GM19452 (cell line): Measurements from ENCODE around the gene ARMH4.

ENCODE experiments used
- ATAC-seq: cut with Tn5 transposase; IDR thresholded peaks from one replicate; pipeline ENCODE4 v1.9.1; 2021; ENCODE audit not compliant: unreplicated experiment

The ARMH4 gene

DNA sequence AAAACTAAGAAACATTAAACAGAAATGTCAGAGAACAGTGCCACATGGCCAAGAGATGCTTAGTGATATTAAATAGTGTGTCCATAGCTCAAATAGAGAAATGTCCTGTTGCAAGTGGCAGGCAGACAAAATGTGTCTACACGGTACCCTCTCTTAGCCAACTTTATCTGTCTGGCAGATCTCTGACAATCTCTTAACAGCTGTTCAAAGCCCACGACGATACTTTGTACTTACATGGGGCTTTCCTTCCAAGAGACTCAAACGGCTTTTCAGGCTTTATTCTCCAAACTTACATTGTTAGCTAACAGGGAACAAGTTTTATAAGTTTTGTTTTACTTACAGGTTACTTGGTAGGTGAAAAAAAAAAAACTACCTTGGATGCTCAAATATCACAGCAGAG is 45.6 kb downstream of the ARMH4 start:
- ATAC-seq: no peak

DNA sequence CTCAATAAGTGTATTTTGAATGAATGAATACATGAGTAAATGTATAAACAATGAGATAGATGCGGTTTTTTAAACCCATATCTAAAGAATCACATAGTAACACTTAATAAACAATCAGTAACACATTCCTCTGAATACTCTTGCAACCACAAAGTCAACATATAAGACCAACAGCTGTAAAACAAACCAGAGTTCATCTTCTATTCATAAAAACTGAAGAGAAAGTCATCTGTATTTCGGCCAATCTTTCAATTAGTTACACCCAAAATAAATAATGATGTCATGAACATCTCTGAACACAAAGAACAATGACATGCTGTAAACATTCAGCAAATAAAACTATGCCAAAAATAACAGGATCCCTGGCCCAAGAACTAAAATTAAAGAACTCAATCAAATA is 47.2 kb downstream of the ARMH4 start:
- ATAC-seq: no peak

DNA sequence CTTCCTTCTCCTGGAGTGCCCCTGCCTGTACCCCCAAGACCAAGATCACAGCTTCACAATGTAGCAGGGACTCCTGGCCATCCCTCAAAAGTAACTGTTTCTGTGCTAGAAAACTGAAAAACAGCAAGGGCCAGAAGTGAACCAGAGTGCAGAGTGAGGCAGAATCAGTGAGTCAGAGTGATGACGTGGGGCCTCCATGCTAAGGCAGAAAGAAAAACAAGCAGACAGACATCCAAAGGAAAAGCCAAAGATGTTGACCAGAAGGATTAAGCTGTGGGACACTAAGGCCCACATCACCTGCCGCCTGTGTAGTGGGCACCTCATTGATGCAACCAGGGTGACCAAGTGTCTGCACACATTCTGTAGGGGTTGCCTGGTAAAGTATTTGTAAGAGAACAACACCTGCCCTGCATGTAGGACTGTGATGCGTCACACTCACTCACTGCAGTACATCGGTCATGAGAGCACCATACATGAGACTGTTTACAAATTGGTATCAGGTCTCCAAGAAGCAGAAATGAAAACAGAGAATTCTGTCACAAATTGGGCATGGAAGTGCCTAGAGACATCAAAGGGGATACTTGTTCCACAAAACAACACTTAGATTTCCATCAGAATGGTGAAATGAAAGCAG is 51.2 kb downstream of the ARMH4 start:
- no peak for ATAC-seq

- ATAC-seq: no peak
These were observed 52.3 kb downstream of the ARMH4 start for GRCh38 chr14:58099682-58100081.

- no peak for ATAC-seq
These were observed 53.5 kb downstream of the ARMH4 start for GRCh38 chr14:58098507-58098906.

DNA sequence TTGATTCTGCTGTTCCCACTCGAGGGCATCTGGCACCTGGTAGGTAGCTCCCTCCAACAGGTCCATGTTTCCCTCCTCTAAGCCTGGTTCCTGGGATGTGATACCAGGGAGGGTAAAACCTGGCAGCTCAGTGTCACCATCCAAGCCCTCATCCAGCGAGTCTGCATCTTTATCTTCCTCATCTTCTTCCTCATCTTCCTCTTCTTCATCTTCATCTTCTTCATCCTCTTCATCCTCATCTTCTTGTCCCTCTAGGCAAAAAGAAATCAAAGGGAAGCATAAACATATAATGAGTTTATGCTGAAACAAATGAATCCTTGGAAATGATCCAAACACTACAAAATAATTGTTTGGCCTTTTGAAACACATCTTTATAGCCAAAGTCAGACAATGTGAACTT is 55.3 kb downstream of the ARMH4 start:
- ATAC-seq: no peak

DNA sequence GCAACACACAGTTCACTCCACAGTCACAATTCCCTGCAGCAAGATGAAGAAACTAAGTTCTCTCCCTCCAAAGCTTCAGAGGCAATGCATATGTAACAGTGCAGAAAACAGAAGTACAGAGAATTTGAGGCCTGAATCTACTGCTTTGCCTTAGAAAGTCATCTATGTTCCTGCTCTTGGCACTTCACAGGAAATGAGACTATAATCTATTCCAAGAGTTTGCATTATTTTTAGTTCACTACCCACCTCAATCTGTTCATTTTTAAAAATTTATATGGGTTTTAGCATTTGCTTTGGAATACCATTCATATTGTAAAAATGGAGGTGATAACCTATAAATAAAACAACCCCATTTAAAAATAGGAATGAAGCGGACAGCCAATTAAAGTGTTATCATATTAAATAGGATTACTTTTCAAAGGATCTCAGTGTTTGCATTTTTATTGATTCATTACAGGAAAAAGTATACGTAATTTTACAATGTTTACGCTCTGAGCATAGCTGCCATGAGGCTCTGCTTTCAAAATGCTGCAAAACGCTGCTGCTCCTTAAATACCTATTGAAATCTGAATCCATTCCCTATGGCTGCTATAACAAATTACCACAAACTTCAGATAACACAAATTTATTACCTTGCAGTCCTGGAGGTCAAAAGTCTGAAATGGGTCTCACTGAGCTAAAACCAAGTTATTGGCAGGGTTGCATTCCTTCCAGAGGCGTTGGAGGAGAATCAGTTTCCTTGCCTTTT is 60.0 kb downstream of the ARMH4 start:
- no peak for ATAC-seq

- no peak for ATAC-seq
These were observed 62.4 kb downstream of the ARMH4 start for GRCh38 chr14:58089612-58090011.

DNA sequence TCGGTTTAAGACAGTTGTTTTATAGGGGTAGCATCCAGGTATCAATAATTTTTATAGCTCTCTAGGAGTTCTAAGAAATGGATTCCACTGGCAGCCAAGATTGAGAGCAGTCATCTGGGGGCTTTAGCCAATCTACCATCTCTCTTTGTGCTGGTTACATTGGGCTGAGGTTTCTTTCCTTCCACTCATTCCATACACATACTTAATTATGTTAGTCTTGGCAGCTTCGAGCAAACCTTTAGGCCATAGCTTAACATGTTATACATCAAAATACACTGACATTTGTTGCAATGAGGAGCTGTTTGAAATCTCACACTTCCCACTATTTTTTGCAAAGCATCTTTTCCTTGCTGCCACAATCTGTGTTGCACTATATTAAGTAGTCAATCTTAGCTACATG is 63.1 kb downstream of the ARMH4 start:
- no peak for ATAC-seq

DNA sequence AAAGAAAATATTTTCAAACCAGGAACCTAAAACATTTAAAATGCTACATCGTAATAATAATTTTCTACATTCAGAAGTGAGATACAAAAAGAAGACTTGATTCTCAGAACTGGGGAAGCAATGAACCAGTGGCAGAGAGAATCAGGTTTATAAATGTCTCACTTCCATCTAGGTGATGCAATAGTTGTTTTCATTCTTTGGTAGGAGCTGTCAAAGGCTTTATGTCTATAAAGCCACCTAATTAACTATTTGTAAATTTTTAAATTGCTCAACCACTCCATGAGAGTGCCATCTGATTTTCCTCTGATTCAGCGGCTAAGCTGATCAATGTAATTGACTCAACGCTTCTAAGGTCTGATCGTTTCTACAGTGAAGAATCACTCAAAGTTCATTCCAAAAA is 66.1 kb downstream of the ARMH4 start:
- ATAC-seq: no peak

- no peak for ATAC-seq
These were observed 69.4 kb downstream of the ARMH4 start for GRCh38 chr14:58082491-58083098.

DNA sequence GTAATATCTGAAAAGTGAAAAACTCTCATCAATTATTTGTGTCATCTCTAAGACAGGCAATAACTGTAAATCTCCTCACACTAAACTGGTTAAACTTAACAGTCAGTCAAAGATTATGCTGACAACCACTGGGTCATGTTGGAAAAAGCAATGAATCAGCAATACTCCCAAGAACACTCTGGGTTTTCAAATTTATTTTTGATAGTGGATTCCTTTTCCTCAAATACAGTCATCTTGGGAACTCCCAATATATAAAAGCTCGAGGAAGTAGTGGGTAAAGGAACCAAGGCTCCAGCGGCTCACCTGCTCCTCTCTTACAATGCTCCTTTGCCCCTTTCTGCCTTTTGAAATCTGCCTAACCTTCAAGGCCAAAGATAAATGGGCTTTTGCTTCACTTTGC is 70.0 kb downstream of the ARMH4 start:
- ATAC-seq: no peak

- ATAC-seq: no peak
These were observed 73.5 kb downstream of the ARMH4 start for GRCh38 chr14:58078471-58078870.

DNA sequence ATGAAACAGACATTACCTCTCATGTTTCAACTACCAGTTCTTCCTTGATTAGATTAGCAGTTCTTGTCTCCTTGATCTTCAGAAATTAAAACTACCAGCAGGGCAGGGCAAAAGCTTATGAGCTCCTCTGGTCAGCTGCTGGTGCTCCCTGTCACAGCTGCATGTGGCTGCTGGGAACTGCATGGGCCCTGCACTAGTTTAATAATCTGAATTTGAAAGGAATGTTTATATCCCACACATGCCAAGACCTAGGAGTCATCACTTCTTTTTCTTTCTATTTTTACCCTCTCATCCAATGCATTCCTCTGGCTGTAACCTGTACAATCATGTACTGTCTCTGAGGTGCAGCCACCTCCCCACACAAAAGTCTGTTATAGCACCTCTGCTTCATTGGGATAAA is 73.9 kb downstream of the ARMH4 start:
- no peak for ATAC-seq

DNA sequence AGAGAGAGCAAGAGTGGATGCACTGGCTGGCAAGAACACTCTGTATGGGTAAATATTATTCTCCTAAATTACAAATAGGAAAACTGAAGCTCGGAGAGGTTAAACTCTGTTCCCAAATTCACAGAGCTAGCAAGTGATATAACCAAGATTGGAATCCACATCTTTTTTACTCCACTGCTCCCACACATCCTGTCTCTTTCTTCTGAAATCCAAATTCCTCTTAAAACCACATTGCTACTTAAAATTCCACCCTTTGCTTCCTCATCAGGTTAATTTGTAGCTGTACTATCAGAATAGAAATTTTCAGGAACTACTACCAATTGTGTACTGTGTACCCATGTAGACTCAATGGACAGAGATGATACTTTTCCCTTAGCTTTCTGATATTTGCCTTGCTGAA is 74.4 kb downstream of the ARMH4 start:
- no peak for ATAC-seq

DNA sequence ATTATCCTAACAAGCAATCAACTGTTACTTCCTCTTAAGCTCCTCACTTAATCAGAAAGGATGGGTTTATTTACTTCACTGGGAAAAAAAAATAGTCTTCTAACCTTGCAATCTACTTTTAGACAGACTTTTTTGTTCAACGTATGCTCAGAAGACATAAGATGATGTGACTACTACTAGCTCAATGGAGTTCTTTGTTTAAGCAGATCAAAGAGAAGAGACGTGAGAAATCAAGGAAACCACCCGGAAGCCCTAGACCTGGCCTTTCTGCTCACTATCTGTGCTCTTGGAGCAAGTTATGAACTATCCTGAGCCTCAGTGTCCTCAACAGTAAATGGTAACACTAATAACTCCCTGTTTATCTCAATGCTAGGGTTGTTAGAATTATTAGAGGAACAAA is 78.5 kb downstream of the ARMH4 start:
- no peak for ATAC-seq

GRCh38 chr14:58072288-58073071 is 79.5 kb downstream of the ARMH4 start:
- no peak for ATAC-seq

GRCh38 chr14:58071341-58071740 is 80.7 kb downstream of the ARMH4 start:
- no peak for ATAC-seq

- no peak for ATAC-seq
These were observed 83.7 kb downstream of the ARMH4 start for GRCh38 chr14:58068306-58068705.

DNA sequence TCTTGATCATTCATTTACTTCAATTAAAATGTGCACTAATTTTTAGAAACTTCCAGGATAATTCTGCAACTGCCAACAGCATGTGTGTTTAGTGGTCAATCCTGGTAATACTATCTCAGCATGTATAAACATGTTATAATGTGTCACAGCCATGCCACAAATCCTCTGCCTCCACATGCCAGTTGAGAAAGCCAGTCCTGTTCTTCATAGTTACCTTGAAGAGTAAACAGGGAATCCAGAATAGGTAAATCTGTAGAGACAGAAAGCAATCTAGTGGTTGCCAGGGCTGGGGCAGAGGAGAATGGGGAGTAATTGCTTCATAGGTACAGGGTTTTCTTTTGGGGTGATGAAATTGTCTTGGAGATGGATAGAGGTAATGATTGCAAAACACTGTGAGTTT is 85.9 kb downstream of the ARMH4 start:
- no peak for ATAC-seq

GRCh38 chr14:58061581-58061980 is 90.4 kb downstream of the ARMH4 start:
- no peak for ATAC-seq

DNA sequence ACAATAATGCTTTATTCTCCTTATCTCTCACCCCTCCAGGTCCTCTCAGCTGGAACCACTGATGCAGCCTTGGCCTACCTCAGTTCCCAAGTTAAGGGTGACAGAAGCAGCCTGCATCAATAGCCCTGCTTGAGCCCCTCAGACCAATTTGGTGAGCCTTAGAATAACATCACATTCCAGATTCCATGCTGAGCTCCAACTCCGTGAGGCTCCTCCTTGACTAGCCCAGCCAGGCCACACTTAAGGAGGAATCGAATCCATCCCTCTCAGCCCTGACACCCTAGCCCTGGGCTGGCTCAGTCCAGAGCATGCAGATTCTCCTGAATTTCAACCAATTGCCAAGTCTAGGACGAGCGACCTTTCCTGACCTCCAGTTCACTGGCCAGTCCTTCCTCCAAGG is 91.1 kb downstream of the ARMH4 start:
- no peak for ATAC-seq
